Osteocyte (in vitro differentiated cells): ENCODE results near the gene SOCS6. TPM values are rescaled to one million over a fixed set of nuclear protein-coding genes. Genes with fewer than 3 reads are reported as not detected.

Source experiments
- DNase-seq: peaks from one replicate; pipeline ENCODE4 v3.0.0; 2021; ENCODE audit warnings: mixed read lengths; ENCODE audit not compliant: unreplicated experiment; ENCODE audit errors: extremely low spot score
- H3K27ac Mint-ChIP-seq: one replicate; pipeline ENCODE4 v1.8.0; 2021; ENCODE audit warnings: mild to moderate bottlenecking, mixed read lengths; ENCODE audit not compliant: unreplicated experiment
- H3K27me3 Mint-ChIP-seq: one replicate; pipeline ENCODE4 v1.8.0; 2021; ENCODE audit warnings: mixed read lengths; ENCODE audit not compliant: unreplicated experiment
- H3K36me3 Mint-ChIP-seq: one replicate; pipeline ENCODE4 v1.8.0; 2021; ENCODE audit warnings: mixed read lengths; ENCODE audit not compliant: unreplicated experiment
- H3K4me1 Mint-ChIP-seq: one replicate; pipeline ENCODE4 v1.8.0; 2021; ENCODE audit warnings: mixed read lengths; ENCODE audit not compliant: unreplicated experiment
- H3K4me3 Mint-ChIP-seq: one replicate; pipeline ENCODE4 v1.8.0; 2021; ENCODE audit warnings: mild to moderate bottlenecking, moderate library complexity, mixed read lengths; ENCODE audit not compliant: unreplicated experiment
- H3K9me3 Mint-ChIP-seq: one replicate; pipeline ENCODE4 v1.8.0; 2021; ENCODE audit warnings: mixed read lengths; ENCODE audit not compliant: unreplicated experiment
- CTCF ChIP-seq: fragments of 200-600 bp; sonication (generic); IDR thresholded peaks from 2 replicates; pipeline ENCODE4 v1.5.0; 2021; ENCODE audit warnings: antibody characterized with exemption, mild to moderate bottlenecking, moderate library complexity
- total RNA-seq: library from RNA; stranded (reverse); gene quantifications from 2 replicates; pipeline ENCODE4 v1.2.1, GENCODE V29; 2021

SOCS6 gene
- total RNA-seq, 1 donor from 2014 or later = 19.4 TPM

- DNase-seq = no peak
- H3K27me3 Mint-ChIP-seq = no peaks in the 10 kb centered on the region
- H3K36me3 Mint-ChIP-seq = peaks cover 3% of the 10 kb centered on the region
- no peak overlapping the region for H3K4me3 Mint-ChIP-seq
- peaks cover 5% of the 10 kb centered on the region for H3K9me3 Mint-ChIP-seq
- H3K4me1 Mint-ChIP-seq = peaks cover 13% of the 10 kb centered on the region
- no peak for TF ChIP-seq CTCF
- no peak overlapping the region for H3K27ac Mint-ChIP-seq
These were observed 21.9 kb downstream of the SOCS6 start for GRCh38 chr18:70310560-70311320.

GRCh38 chr18:70311726-70312125, 22.9 kb downstream of the SOCS6 start:
- H3K4me1 Mint-ChIP-seq = peaks cover 13% of the 10 kb centered on the region
- H3K27ac Mint-ChIP-seq = no peak overlapping the region
- peaks cover 5% of the 10 kb centered on the region for H3K9me3 Mint-ChIP-seq
- peaks cover 3% of the 10 kb centered on the region for H3K36me3 Mint-ChIP-seq
- DNase-seq = no peak
- no peaks in the 10 kb centered on the region for H3K27me3 Mint-ChIP-seq
- TF ChIP-seq CTCF = no peak
- no peak overlapping the region for H3K4me3 Mint-ChIP-seq

GRCh38 chr18:70313640-70314039, 24.8 kb downstream of the SOCS6 start:
- H3K27me3 Mint-ChIP-seq = no peaks in the 10 kb centered on the region
- H3K36me3 Mint-ChIP-seq = peaks cover 2% of the 10 kb centered on the region
- H3K4me1 Mint-ChIP-seq = peaks cover 9% of the 10 kb centered on the region
- no peak overlapping the region for H3K4me3 Mint-ChIP-seq
- peaks cover 2% of the 10 kb centered on the region for H3K9me3 Mint-ChIP-seq
- no peak overlapping the region for H3K27ac Mint-ChIP-seq
- no peak for TF ChIP-seq CTCF
- DNase-seq = no peak

- peaks cover 9% of the 10 kb centered on the region for H3K4me1 Mint-ChIP-seq
- no peaks in the 10 kb centered on the region for H3K9me3 Mint-ChIP-seq
- no peak for DNase-seq
- TF ChIP-seq CTCF = no peak
- H3K27me3 Mint-ChIP-seq = no peaks in the 10 kb centered on the region
- no peak overlapping the region for H3K4me3 Mint-ChIP-seq
- no peaks in the 10 kb centered on the region for H3K36me3 Mint-ChIP-seq
- no peak overlapping the region for H3K27ac Mint-ChIP-seq
These were observed 25.4 kb downstream of the SOCS6 start for GRCh38 chr18:70314151-70314782.

- no peak for DNase-seq
- peaks cover 6% of the 10 kb centered on the region for H3K36me3 Mint-ChIP-seq
- TF ChIP-seq CTCF = no peak
- no peak overlapping the region for H3K27ac Mint-ChIP-seq
- no peaks in the 10 kb centered on the region for H3K27me3 Mint-ChIP-seq
- no peak overlapping the region for H3K4me3 Mint-ChIP-seq
- peaks cover 7% of the 10 kb centered on the region for H3K4me1 Mint-ChIP-seq
- peaks cover 4% of the 10 kb centered on the region for H3K9me3 Mint-ChIP-seq
These were observed 30.3 kb downstream of the SOCS6 start for GRCh38 chr18:70319187-70319586.
